Measurements from ENCODE around the gene PYHIN1.

The PYHIN1 gene

GRCh38 chr1:159014851-159015250 lies 83.5 kb downstream of the PYHIN1 start:
- no peak for DNase-seq (ENCODE audit: low read depth)

GRCh38 chr1:159015440-159015909 lies 84.1 kb downstream of the PYHIN1 start:
- DNase-seq (ENCODE audit: low read depth) = peak; percentile 66

- DNase-seq (ENCODE audit: low read depth) = no peak
These were observed 92.4 kb downstream of the PYHIN1 start for GRCh38 chr1:159023723-159024122.

GRCh38 chr1:159025043-159025442 lies 93.7 kb downstream of the PYHIN1 start:
- no peak for DNase-seq (ENCODE audit: low read depth)
